IMR-90 (cell line): ENCODE data around the gene NIPAL1. TPM values are rescaled to one million over a fixed set of nuclear protein-coding genes. Genes with fewer than 3 reads are reported as not detected.

Experiments used
- ATAC-seq: fragments of 200-7000 bp; cut with Tn5 transposase; 2 replicates; pipeline ENCODE4 v1.9.1; 2020; ENCODE audit warnings: low read depth, mild to moderate bottlenecking, moderate library complexity
- BruUV-seq: library from RNA; stranded (reverse); fragments of 400-500 nt; replicated peaks from 2 replicates; lab custom pipeline; 2021; lab: Mats Ljungman, UMichigan
- CTCF ChIA-PET: fragments of 300-600 bp; formaldehyde crosslinking; extraction: SDS; loops from one replicate; lab custom pipeline; 2021; ENCODE audit warnings: antibody characterized with exemption; lab: Yijun Ruan, JAX
- POLR2A ChIA-PET: fragments of 300-600 bp; sonication (Branson Sonifier 250); formaldehyde crosslinking; loops from one replicate; lab custom pipeline; 2022; ENCODE audit warnings: antibody characterized with exemption; ENCODE audit not compliant: unreplicated experiment; lab: Charles Lee
- DNase-seq: peaks from one replicate; pipeline ENCODE4 v3.0.0; 2013
- H2AFZ ChIP-seq: replicated peaks from 2 replicates; pipeline ENCODE3; 2013; ENCODE audit warnings: low read length, mild to moderate bottlenecking; ENCODE audit not compliant: poor library complexity
- H2AK5ac ChIP-seq: 2 replicates; pipeline ENCODE4 v1.6.1; 2013; ENCODE audit warnings: low read depth, low read length, inconsistent platforms
- H2AK9ac ChIP-seq: replicated peaks from 2 replicates; pipeline ENCODE3; 2013; ENCODE audit warnings: mild to moderate bottlenecking, low read depth, low read length, moderate library complexity; ENCODE audit not compliant: poor library complexity
- H2BK120ac ChIP-seq: 2 replicates; pipeline ENCODE4 v1.6.1; 2013; ENCODE audit warnings: low read depth, low read length, inconsistent platforms
- H2BK15ac ChIP-seq: 3 replicates; pipeline ENCODE4 v1.6.1; 2013; ENCODE audit warnings: low read depth, low read length, inconsistent platforms
- H2BK20ac ChIP-seq: 2 replicates; pipeline ENCODE4 v1.6.1; 2013; ENCODE audit warnings: low read depth, mild to moderate bottlenecking, inconsistent platforms, low read length, moderate library complexity
- H2BK5ac ChIP-seq: 2 replicates; pipeline ENCODE4 v1.6.1; 2013; ENCODE audit warnings: mild to moderate bottlenecking, low read depth, low read length, inconsistent platforms; ENCODE audit not compliant: poor library complexity, severe bottlenecking
- H3K14ac ChIP-seq: replicated peaks from 2 replicates; pipeline ENCODE4 v1.6.1; 2013; ENCODE audit warnings: low read depth, low read length, inconsistent platforms
- H3K18ac ChIP-seq: 2 replicates; pipeline ENCODE4 v1.6.1; 2013; ENCODE audit warnings: low read depth, low read length, control low read depth
- H3K23ac ChIP-seq: 2 replicates; pipeline ENCODE4 v1.6.1; 2013; ENCODE audit warnings: low read depth, low read length, inconsistent platforms
- H3K27ac ChIP-seq: 2 replicates; pipeline ENCODE4 v1.5.1; 2013; ENCODE audit warnings: mild to moderate bottlenecking, control low read depth, low read length; ENCODE audit not compliant: insufficient read depth
- H3K27me3 ChIP-seq: 2 replicates; pipeline ENCODE4 v1.6.1; 2013; ENCODE audit warnings: low read length; ENCODE audit not compliant: control insufficient read depth, insufficient read depth
- H3K36me3 ChIP-seq: 2 replicates; pipeline ENCODE4 v1.6.1; 2013; ENCODE audit warnings: low read length, mixed read lengths; ENCODE audit not compliant: control insufficient read depth, insufficient read depth
- H3K4ac ChIP-seq: 2 replicates; pipeline ENCODE4 v1.6.1; 2013; ENCODE audit warnings: low read depth, low read length, inconsistent platforms
- H3K4me1 ChIP-seq: 2 replicates; pipeline ENCODE4 v1.6.1; 2013; ENCODE audit warnings: low read length, mixed read lengths; ENCODE audit not compliant: control insufficient read depth, insufficient read depth
- H3K4me2 ChIP-seq: 2 replicates; pipeline ENCODE4 v1.6.1; 2013; ENCODE audit warnings: low read depth, mild to moderate bottlenecking, control low read depth, low read length, moderate library complexity
- H3K4me3 ChIP-seq: 2 replicates; pipeline ENCODE4 v1.5.1; 2013; ENCODE audit warnings: low read depth, mild to moderate bottlenecking, control low read depth, low read length, moderate library complexity; ENCODE audit not compliant: insufficient read depth
- H3K56ac ChIP-seq: 2 replicates; pipeline ENCODE4 v1.6.1; 2013; ENCODE audit warnings: low read length, inconsistent platforms; ENCODE audit not compliant: insufficient read depth; ENCODE audit errors: extremely low read depth
- H3K79me1 ChIP-seq, 2 experiments: 2 replicates each; pipeline ENCODE4 v1.6.1; 2013; ENCODE audit warnings: low read length in 2 of 2, inconsistent platforms in 1 of 2, low read depth in 1 of 2
- H3K9ac ChIP-seq: 2 replicates; pipeline ENCODE4 v1.6.1; 2013; ENCODE audit warnings: low read depth, low read length, control low read depth
- H3K9me1 ChIP-seq: 2 replicates; pipeline ENCODE4 v1.6.1; 2013; ENCODE audit warnings: low read length, inconsistent platforms; ENCODE audit not compliant: insufficient read depth
- H3K9me3 ChIP-seq: 2 replicates; pipeline ENCODE4 v1.6.1; 2013; ENCODE audit warnings: low read length; ENCODE audit not compliant: control insufficient read depth, insufficient read depth
- H4K20me1 ChIP-seq: 2 replicates; pipeline ENCODE4 v1.6.1; 2013; ENCODE audit warnings: low read length, inconsistent platforms; ENCODE audit not compliant: insufficient read depth
- H4K5ac ChIP-seq: 2 replicates; pipeline ENCODE4 v1.6.1; 2013; ENCODE audit warnings: mild to moderate bottlenecking, low read depth, low read length, control low read depth
- H4K8ac ChIP-seq, 2 experiments: 2 replicates each; pipeline ENCODE4 v1.6.1; 2013; ENCODE audit warnings: low read depth in 2 of 2, low read length in 2 of 2, control low read depth in 1 of 2, inconsistent platforms in 1 of 2
- H4K91ac ChIP-seq: 2 replicates; pipeline ENCODE4 v1.6.1; 2013; ENCODE audit warnings: low read depth, low read length, inconsistent platforms; ENCODE audit not compliant: insufficient read depth
- BHLHE40 ChIP-seq: fragments of 150-350 bp; IDR thresholded peaks from 2 replicates; pipeline ENCODE4 v1.6.1; 2016; ENCODE audit warnings: mild to moderate bottlenecking, low read depth, low read length
- CEBPB ChIP-seq: IDR thresholded peaks from 2 replicates; pipeline ENCODE4 v1.6.1; 2012; ENCODE audit warnings: low read depth, low read length, improper control_type of control experiment
- CHD1 ChIP-seq: IDR thresholded peaks from 2 replicates; pipeline ENCODE4 v1.6.1; 2012; ENCODE audit warnings: low read depth, low read length, improper control_type of control experiment
- ELK1 ChIP-seq: fragments of 150-350 bp; IDR thresholded peaks from 2 replicates; pipeline ENCODE4 v1.6.1; 2016; ENCODE audit warnings: low read depth, mild to moderate bottlenecking, low read length, moderate library complexity, borderline replicate concordance
- MAFK ChIP-seq: IDR thresholded peaks from 2 replicates; pipeline ENCODE4 v1.6.1; 2012; ENCODE audit warnings: low read depth, low read length, improper control_type of control experiment
- MAZ ChIP-seq: IDR thresholded peaks from 2 replicates; pipeline ENCODE4 v1.6.1; 2012; ENCODE audit warnings: low read depth, mild to moderate bottlenecking, low read length, improper control_type of control experiment, moderate library complexity, borderline replicate concordance
- MXI1 ChIP-seq: IDR thresholded peaks from 2 replicates; pipeline ENCODE4 v1.6.1; 2012; ENCODE audit warnings: low read depth, mild to moderate bottlenecking, low read length, moderate library complexity, borderline replicate concordance
- NFE2L2 ChIP-seq: fragments of 150-350 bp; IDR thresholded peaks from 2 replicates; pipeline ENCODE4 v1.6.1; 2016; ENCODE audit warnings: low read depth, mild to moderate bottlenecking, low read length
- RAD21 ChIP-seq: IDR thresholded peaks from 2 replicates; pipeline ENCODE4 v1.6.1; 2012; ENCODE audit warnings: low read length, improper control_type of control experiment
- RCOR1 ChIP-seq: IDR thresholded peaks from 2 replicates; pipeline ENCODE4 v1.6.1; 2012; ENCODE audit warnings: mild to moderate bottlenecking, low read length, improper control_type of control experiment; ENCODE audit not compliant: insufficient replicate concordance
- SMC3 ChIP-seq: fragments of 150-350 bp; IDR thresholded peaks from 2 replicates; pipeline ENCODE4 v1.6.1; 2016; ENCODE audit warnings: low read depth, mild to moderate bottlenecking, antibody characterized with exemption, low read length, moderate library complexity
- WGBS, 2 experiments: methylation state at CpG; one replicate each; pipeline versions ENCODE4 v1.1.5 to v1.1.7; 2013; ENCODE audit warnings: missing lambda C conversion rate in 2 of 2; ENCODE audit not compliant: insufficient read length in 1 of 2; ENCODE audit errors: extremely low coverage in 2 of 2; 5-methylcytosine and 5-hydroxymethylcytosine counted together
- dilution Hi-C: fragments of 300-500 bp; cut with HindIII; formaldehyde crosslinking; loops from one replicate; pipeline ENCODE4 v1.14.3; 2018; ENCODE audit warnings: low sequenced_read_pairs; ENCODE audit not compliant: unreplicated experiment
- in situ Hi-C: fragments of 300-500 bp; cut with MboI; formaldehyde crosslinking; loops from 3 replicates; pipeline ENCODE4 v1.14.3; 2019; ENCODE audit warnings: low sequenced_read_pairs, inconsistent platforms, mixed read lengths
- intact Hi-C: fragments of 100-400 bp; cut with micrococcal nuclease; formaldehyde crosslinking; loops from 2 replicates; pipeline ENCODE4 v1.10.0; 2022
- polyA plus RNA-seq, 3 experiments: library from polyadenylated mRNA; depleted of rRNA; stranded (reverse); fragments of >200 nt; gene quantifications; 2 replicates each; pipeline ENCODE4 v1.2.3, GENCODE V29; 2012; ENCODE audit warnings: low replicate concordance in 1 of 3
- total RNA-seq: library from RNA; depleted of rRNA; stranded (reverse); fragments of >200 nt; gene quantifications from 2 replicates; pipeline ENCODE4 v1.2.3, GENCODE V29; 2012
- TF ChIP-seq, protein P1 (sequence below): fragments of 150-350 bp; IDR thresholded peaks from 2 replicates; pipeline ENCODE4 v1.6.1; 2017; ENCODE audit warnings: mild to moderate bottlenecking, antibody characterized with exemption, low read length, low read depth

Gene NIPAL1
- total and polyA plus RNA-seq, 2 of the 4 experiments (the other 2 are of a cell fraction) = 0.89 to 1.1 TPM

DNA sequence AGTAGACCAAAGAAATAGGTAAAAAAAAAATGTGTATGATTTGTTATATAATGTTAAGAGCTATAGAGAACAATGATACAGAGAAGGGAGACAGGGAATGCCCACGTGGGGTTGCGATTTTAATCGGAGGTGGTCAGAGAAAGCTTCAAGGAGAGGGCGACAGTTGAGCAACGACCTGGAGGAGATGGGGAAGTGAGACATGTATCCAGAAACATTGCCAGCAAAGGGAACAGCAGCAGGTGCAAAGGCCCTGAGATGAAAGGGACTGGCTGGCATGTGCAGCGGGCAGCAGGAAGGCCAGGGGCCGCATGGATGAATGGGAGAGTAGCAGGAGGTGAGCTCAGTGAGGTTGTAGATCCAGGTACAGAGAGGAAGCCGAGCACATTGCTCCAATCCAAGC, 32.9 kb downstream of the NIPAL1 start:
- ChIA-PET CTCF (interaction anchor here (0.6 kb wide), 1 partner anchor 40 kb away, joined by 3 read pairs; no protein-coding TSS in a partner anchor), POLR2A (no interaction called here)
- no peak overlapping the region for H4K8ac ChIP-seq
- no peaks in the 10 kb centered on the region for H3K9me3 ChIP-seq
- H2AK5ac ChIP-seq = no peak overlapping the region
- no peak overlapping the region for H4K91ac ChIP-seq
- WGBS, 2 experiments = 64% methylated on average over 7 of the region's 8 CpGs; no CpG with 5 or more reads in 1 of the 2 experiments
- H3K56ac ChIP-seq = no peak overlapping the region
- H4K5ac ChIP-seq = no peak overlapping the region
- peaks cover 6% of the 10 kb centered on the region for H3K27me3 ChIP-seq
- H2BK120ac ChIP-seq = no peak overlapping the region
- no peak overlapping the region for H2AFZ ChIP-seq
- H2BK15ac ChIP-seq = no peak overlapping the region
- DNase-seq = no peak
- H3K23ac ChIP-seq = no peak overlapping the region
- H3K9me1 ChIP-seq = no peaks in the 10 kb centered on the region
- H2AK9ac ChIP-seq = no peak overlapping the region
- no peaks in the 10 kb centered on the region for H3K79me1 ChIP-seq
- H3K14ac ChIP-seq = no peak overlapping the region
- ATAC-seq = no peak
- H3K36me3 ChIP-seq = no peaks in the 10 kb centered on the region
- dilution Hi-C loops = no loop called here
- H2BK20ac ChIP-seq = no peak overlapping the region
- H3K4me1 ChIP-seq = no peaks in the 10 kb centered on the region
- H3K4me2 ChIP-seq = no peak overlapping the region
- H3K9ac ChIP-seq = no peak overlapping the region
- no peak overlapping the region for H3K4ac ChIP-seq
- no TSS peak for BruUV-seq
- intact Hi-C loops = no loop called here
- H2BK5ac ChIP-seq = no peak overlapping the region
- H4K20me1 ChIP-seq = no peaks in the 10 kb centered on the region
- H3K4me3 ChIP-seq = no peak overlapping the region
- no peak overlapping the region for H3K27ac ChIP-seq
- H3K18ac ChIP-seq = no peak overlapping the region
- in situ Hi-C loops = no loop called here
- TF ChIP-seq NFE2L2 (no peak), ELK1 (no peak), MAZ (no peak), SMC3 (no peak), CEBPB (no peak), RAD21 (no peak), MAFK (no peak), BHLHE40 (no peak), CHD1 (no peak), RCOR1 (no peak), MXI1 (no peak)
- TF ChIP-seq, protein P1, sequence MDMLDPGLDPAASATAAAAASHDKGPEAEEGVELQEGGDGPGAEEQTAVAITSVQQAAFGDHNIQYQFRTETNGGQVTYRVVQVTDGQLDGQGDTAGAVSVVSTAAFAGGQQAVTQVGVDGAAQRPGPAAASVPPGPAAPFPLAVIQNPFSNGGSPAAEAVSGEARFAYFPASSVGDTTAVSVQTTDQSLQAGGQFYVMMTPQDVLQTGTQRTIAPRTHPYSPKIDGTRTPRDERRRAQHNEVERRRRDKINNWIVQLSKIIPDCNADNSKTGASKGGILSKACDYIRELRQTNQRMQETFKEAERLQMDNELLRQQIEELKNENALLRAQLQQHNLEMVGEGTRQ = no peak
